DOHH2 (cell line): ENCODE data around the gene SF3B2.

ENCODE experiments used
- H3F3A ChIP-seq: fragments of 200-600 bp; sonication (generic), shearing (Covaris generic); 2 replicates; pipeline ENCODE4 v1.6.0; 2016; ENCODE audit warnings: antibody characterized with exemption, mild to moderate bottlenecking; ENCODE audit not compliant: control insufficient read depth, insufficient read depth
- H3K27ac ChIP-seq: fragments of 200-600 bp; sonication (generic); 2 replicates; pipeline ENCODE4 v1.5.1; 2014; ENCODE audit warnings: low read depth, mild to moderate bottlenecking, low read length, moderate library complexity
- H3K27me3 ChIP-seq: fragments of 200-600 bp; sonication (generic); 2 replicates; pipeline ENCODE4 v1.6.1; 2014; ENCODE audit warnings: mild to moderate bottlenecking, low read length, mixed read lengths; ENCODE audit not compliant: control insufficient read depth
- H3K36me3 ChIP-seq: fragments of 200-600 bp; sonication (generic); 2 replicates; pipeline ENCODE4 v1.6.1; 2014; ENCODE audit warnings: mild to moderate bottlenecking, low read length, moderate library complexity, mixed read lengths; ENCODE audit not compliant: control insufficient read depth
- H3K4me1 ChIP-seq: fragments of 200-600 bp; sonication (generic); 2 replicates; pipeline ENCODE4 v1.6.1; 2014; ENCODE audit warnings: mild to moderate bottlenecking, low read length, mixed read lengths; ENCODE audit not compliant: control insufficient read depth
- H3K4me2 ChIP-seq: fragments of 200-600 bp; sonication (generic); 2 replicates; pipeline ENCODE4 v1.6.0; 2014; ENCODE audit warnings: mild to moderate bottlenecking, low read length, moderate library complexity
- H3K4me3 ChIP-seq: fragments of 200-600 bp; sonication (generic); 2 replicates; pipeline ENCODE4 v1.5.1; 2014; ENCODE audit warnings: mild to moderate bottlenecking, low read length, mixed read lengths
- H3K79me2 ChIP-seq: fragments of 200-600 bp; sonication (generic); 2 replicates; pipeline ENCODE4 v1.6.1; 2014; ENCODE audit warnings: mild to moderate bottlenecking, low read length, mixed read lengths; ENCODE audit not compliant: control insufficient read depth
- H3K9me2 ChIP-seq: fragments of 200-600 bp; sonication (generic); replicated peaks from 2 replicates; pipeline ENCODE4 v1.6.1; 2014; ENCODE audit warnings: mild to moderate bottlenecking, low read length, mixed read lengths; ENCODE audit not compliant: control insufficient read depth
- H3K9me3 ChIP-seq: fragments of 200-600 bp; sonication (generic); 2 replicates; pipeline ENCODE4 v1.6.1; 2014; ENCODE audit warnings: antibody characterized with exemption, low read length, mixed read lengths; ENCODE audit not compliant: control insufficient read depth, insufficient read depth
- H4K20me1 ChIP-seq: fragments of 200-600 bp; sonication (generic); 2 replicates; pipeline ENCODE4 v1.6.0; 2014; ENCODE audit warnings: low read depth, mild to moderate bottlenecking, antibody characterized with exemption, low read length, moderate library complexity; ENCODE audit not compliant: control insufficient read depth, insufficient read depth
- CTCF ChIP-seq: fragments of 200-600 bp; sonication (generic); IDR thresholded peaks from one replicate; pipeline ENCODE4 v1.5.1; 2014; ENCODE audit warnings: antibody characterized with exemption, mild to moderate bottlenecking, low read depth, low read length; ENCODE audit not compliant: poor library complexity, severe bottlenecking
- EZH2phosphoT487 ChIP-seq: fragments of 200-600 bp; sonication (generic); IDR thresholded peaks from 2 replicates; pipeline ENCODE4 v1.6.1; 2017; ENCODE audit warnings: borderline replicate concordance, mild to moderate bottlenecking, antibody characterized with exemption, low read length, moderate library complexity, mixed read lengths

SF3B2 gene

DNA sequence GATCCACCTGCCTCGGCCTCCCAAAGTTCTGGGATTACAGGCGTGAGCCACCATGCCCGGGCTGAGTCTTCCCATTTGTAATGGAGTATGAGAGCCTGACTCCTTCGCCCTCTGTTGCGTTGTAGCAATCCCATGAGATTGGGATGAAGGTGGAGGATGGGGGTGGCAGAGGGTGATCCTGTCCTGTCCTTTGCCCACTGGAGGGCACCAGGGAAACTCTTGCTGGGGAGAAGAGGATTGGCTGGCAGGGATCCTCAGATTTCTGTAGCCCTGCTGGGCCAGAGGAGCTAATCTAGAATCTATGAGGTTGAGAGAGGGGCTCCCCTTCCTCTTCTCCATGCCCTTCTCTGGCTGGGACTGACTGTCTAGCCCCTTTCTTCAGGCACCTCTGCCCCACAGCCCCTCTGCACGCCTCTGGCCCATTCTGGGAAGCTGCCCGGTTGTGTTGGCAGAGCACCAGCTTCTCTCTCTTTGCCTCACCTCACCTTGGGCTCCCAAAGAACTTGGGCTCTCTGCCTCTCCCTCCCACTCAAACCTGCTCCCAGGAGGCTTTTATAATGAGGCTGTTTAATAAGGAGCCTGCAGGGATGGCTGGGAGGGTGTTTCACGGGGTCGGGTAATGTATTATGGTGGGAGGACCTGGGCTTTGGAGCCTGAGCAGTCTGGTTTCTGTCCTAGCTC is 16.4 kb upstream of the SF3B2 start:
- Histone ChIP-seq H3F3A (no peaks in the 10 kb centered on the region), H3K9me2 (no peaks in the 10 kb centered on the region), H3K9me3 (no peaks in the 10 kb centered on the region), H3K4me3 (no peak overlapping the region), H3K27ac (no peak overlapping the region), H3K27me3 (0 out of 2 replicates have a peak, but pooled peaks cover 3% of the 10 kb centered on the region), H3K4me1 (no peaks in the 10 kb centered on the region), H3K4me2 (no peak overlapping the region), H4K20me1 (no peaks in the 10 kb centered on the region), H3K36me3 (no peaks in the 10 kb centered on the region), H3K79me2 (no peaks in the 10 kb centered on the region)
- TF ChIP-seq CTCF (no peak), EZH2phosphoT487 (no peak)

DNA sequence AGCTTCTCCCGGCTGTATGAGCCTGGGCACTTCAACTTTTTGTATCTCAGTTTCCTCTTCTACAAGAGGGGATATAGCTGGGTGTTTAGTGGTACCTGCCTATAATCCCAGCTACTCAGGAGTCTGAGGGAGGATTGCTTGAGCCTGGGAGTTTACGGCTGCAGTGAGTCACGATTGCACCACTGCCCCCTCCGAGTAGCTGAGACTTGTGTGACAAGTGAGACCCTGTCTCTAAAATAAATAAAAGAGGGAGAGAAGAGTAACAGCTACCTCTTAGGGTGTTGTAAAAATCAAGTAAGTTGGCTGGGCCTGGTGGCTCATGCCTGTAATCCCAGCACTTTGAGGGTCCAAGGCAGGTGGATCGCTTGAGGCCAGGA is 15.8 kb upstream of the SF3B2 start:
- Histone ChIP-seq H3K36me3 (no peaks in the 10 kb centered on the region), H3K4me1 (no peaks in the 10 kb centered on the region), H3K9me3 (no peaks in the 10 kb centered on the region), H3F3A (no peaks in the 10 kb centered on the region), H3K27ac (no peak overlapping the region), H3K4me2 (no peak overlapping the region), H3K27me3 (0 out of 2 replicates have a peak, but pooled peaks cover 2% of the 10 kb centered on the region), H3K4me3 (no peak overlapping the region), H3K9me2 (no peaks in the 10 kb centered on the region), H3K79me2 (no peaks in the 10 kb centered on the region), H4K20me1 (no peaks in the 10 kb centered on the region)
- TF ChIP-seq EZH2phosphoT487 (no peak), CTCF (no peak)

- Histone ChIP-seq H3K4me2 (no peak overlapping the region), H3K4me1 (no peaks in the 10 kb centered on the region), H3K4me3 (no peak overlapping the region), H3K9me2 (no peaks in the 10 kb centered on the region), H3K27me3 (no peaks in the 10 kb centered on the region), H4K20me1 (no peaks in the 10 kb centered on the region), H3K36me3 (no peaks in the 10 kb centered on the region), H3K27ac (no peak overlapping the region), H3K79me2 (no peaks in the 10 kb centered on the region), H3F3A (no peaks in the 10 kb centered on the region), H3K9me3 (no peaks in the 10 kb centered on the region)
- TF ChIP-seq CTCF: no peak
- TF ChIP-seq EZH2phosphoT487: no peak
Observed at GRCh38 chr11:66037327-66037726, 14.8 kb upstream of the SF3B2 start.
